ENCODE measurements around the gene EGFR.

DNA sequence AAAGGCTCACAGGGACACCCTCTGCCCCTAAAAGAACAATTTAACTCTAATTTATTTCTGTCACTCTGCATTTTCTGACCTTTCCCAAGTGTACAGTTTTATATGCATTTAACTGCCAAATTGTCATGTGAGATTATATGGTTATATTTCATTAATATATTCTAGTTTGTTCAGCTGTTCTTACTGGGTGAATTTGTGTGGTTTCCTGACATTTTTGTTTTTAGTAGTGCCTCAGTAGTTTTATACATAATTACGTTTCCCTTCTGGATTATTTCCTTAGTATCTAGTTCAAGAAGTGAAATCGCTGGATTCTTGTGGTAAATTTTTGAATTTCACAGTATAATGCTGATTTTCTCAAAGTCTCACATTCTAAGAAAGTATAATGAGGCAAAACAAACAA, 41.3 kb downstream of the EGFR start:
- no peak for TF ChIP-seq POLR2A (IDR thresholded peaks at IDR 0.05)
- TF ChIP-seq, protein P1, sequence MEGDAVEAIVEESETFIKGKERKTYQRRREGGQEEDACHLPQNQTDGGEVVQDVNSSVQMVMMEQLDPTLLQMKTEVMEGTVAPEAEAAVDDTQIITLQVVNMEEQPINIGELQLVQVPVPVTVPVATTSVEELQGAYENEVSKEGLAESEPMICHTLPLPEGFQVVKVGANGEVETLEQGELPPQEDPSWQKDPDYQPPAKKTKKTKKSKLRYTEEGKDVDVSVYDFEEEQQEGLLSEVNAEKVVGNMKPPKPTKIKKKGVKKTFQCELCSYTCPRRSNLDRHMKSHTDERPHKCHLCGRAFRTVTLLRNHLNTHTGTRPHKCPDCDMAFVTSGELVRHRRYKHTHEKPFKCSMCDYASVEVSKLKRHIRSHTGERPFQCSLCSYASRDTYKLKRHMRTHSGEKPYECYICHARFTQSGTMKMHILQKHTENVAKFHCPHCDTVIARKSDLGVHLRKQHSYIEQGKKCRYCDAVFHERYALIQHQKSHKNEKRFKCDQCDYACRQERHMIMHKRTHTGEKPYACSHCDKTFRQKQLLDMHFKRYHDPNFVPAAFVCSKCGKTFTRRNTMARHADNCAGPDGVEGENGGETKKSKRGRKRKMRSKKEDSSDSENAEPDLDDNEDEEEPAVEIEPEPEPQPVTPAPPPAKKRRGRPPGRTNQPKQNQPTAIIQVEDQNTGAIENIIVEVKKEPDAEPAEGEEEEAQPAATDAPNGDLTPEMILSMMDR (IDR thresholded peaks at IDR 0.05): no peak

Measured in breast epithelium (tissue), 3 donors.